Prostate gland (tissue), 2 donors: Measurements from ENCODE around the gene DNMT3A.

ENCODE experiments used
- POLR2AphosphoS5 ChIP-seq: sonication (generic); formaldehyde crosslinking; IDR thresholded peaks from one replicate; pipeline ENCODE4 v1.6.1; 2017; ENCODE audit warnings: antibody characterized with exemption
- TF ChIP-seq, protein P1 (sequence below), 4 experiments: fragments of 200-600 bp in 2 of 4; fragments of 450-650 bp in 2 of 4; sonication (generic) in 2 of 4; IDR thresholded peaks; 1 replicate in 3 of 4; 2 replicates in 1 of 4; pipeline ENCODE4 v1.5.1; 2016 to 2019; ENCODE audit warnings: antibody characterized with exemption in 4 of 4, mild to moderate bottlenecking in 2 of 4, moderate library complexity in 2 of 4

DNA sequence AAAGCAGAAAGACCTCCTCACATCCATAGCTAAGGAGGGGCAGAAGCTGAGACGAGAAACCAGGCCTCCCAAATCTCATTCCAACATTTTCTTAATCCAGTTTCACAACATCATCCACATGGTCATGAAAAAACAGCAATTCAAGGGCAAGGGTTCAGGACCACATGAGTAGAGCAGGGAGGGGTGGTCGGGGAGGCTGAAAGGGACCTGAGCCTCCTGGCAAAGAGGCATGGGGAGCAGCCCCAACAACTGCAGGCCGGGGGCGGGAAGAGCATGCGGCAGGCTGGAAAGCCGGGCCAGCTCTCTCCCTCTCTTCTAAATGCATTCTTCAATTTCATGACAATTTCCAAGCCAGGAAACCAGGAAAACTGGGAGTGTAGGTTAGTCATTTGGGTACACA lies 76.7 kb downstream of the DNMT3A start:
- TF ChIP-seq, protein P1, sequence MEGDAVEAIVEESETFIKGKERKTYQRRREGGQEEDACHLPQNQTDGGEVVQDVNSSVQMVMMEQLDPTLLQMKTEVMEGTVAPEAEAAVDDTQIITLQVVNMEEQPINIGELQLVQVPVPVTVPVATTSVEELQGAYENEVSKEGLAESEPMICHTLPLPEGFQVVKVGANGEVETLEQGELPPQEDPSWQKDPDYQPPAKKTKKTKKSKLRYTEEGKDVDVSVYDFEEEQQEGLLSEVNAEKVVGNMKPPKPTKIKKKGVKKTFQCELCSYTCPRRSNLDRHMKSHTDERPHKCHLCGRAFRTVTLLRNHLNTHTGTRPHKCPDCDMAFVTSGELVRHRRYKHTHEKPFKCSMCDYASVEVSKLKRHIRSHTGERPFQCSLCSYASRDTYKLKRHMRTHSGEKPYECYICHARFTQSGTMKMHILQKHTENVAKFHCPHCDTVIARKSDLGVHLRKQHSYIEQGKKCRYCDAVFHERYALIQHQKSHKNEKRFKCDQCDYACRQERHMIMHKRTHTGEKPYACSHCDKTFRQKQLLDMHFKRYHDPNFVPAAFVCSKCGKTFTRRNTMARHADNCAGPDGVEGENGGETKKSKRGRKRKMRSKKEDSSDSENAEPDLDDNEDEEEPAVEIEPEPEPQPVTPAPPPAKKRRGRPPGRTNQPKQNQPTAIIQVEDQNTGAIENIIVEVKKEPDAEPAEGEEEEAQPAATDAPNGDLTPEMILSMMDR (IDR thresholded peaks at IDR 0.05): no peak
- no peak for TF ChIP-seq POLR2AphosphoS5
